GM18951 (cell line): Measurements from ENCODE around the gene IGSF11.

ENCODE experiments used
- POLR2A ChIP-seq: IDR thresholded peaks from 4 replicates; pipeline ENCODE4 v1.6.1; 2011; ENCODE audit warnings: mild to moderate bottlenecking; ENCODE audit not compliant: insufficient read length, insufficient read depth; ENCODE audit errors: extremely low read depth
- in situ Hi-C: fragments of 300-500 bp; cut with MboI; formaldehyde crosslinking; loops from one replicate; pipeline ENCODE4 v1.12.0; 2022; ENCODE audit warnings: low sequenced_read_pairs, mixed read lengths, inconsistent platforms; ENCODE audit not compliant: unreplicated experiment

Gene IGSF11

GRCh38 chr3:118850687-118851086 is 184.0 kb downstream of the IGSF11 start:
- in situ Hi-C loops = no loop called here
- no peak for TF ChIP-seq POLR2A
